HepG2 (cell line): ENCODE data around the gene GDPGP1.

Experiments used
- MBNL3 ChIP-seq: fragments of 250-450 bp; sonication (Bioruptor Pico); conservative IDR thresholded peaks from 2 replicates; pipeline ENCODE4 v1.8.0; 2022; ENCODE audit warnings: mild to moderate bottlenecking, inconsistent platforms
- NONO ChIP-seq, 2 experiments: fragments of 450-650 bp in 1 of 2; sonication (generic) in 1 of 2; formaldehyde crosslinking in 1 of 2; IDR thresholded peaks in 1 of 2; conservative IDR thresholded peaks in 1 of 2; 2 replicates each; pipeline versions ENCODE4 v1.6.1 to v1.8.0; 2017 to 2022; ENCODE audit warnings: mild to moderate bottlenecking in 1 of 2, missing genetic modification reagents in 1 of 2, moderate library complexity in 1 of 2
- ZNF451 ChIP-seq: sonication (generic); formaldehyde crosslinking; IDR thresholded peaks from 2 replicates; pipeline ENCODE4 v1.5.0; 2020; ENCODE audit warnings: mild to moderate bottlenecking, missing genetic modification reagents

DNA sequence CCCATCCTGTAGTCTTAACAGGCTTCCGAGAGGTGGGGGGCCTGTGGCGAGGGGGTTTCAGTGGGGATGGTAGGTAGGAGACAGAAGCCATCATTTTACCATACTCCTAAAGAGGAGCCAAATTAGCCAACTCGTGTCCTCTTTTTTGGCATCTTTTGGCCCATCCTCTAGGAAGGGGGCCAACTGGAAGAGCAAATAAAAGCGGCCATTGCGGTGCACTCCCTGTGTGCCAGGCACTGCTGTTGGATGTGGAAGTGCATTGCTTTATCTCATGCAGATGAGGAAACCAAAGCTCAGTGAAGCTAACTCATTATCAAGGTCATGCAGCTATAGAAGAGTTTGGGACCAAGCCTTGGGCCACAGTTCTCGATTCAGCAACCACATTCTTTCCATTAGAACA is 26.8 kb upstream of the GDPGP1 start:
- TF ChIP-seq MBNL3 (CRISPR knock-in tag) (no peak), ZNF451 (CRISPR knock-in tag) (no peak), NONO (IDR thresholded peaks at IDR 0.05) (no peak), NONO (CRISPR knock-in tag; conservative IDR thresholded peaks at IDR 0.05) (no peak)
